ENCODE results near the gene GNB1.

GNB1 gene

GRCh38 chr1:1833916-1834325 is 57.0 kb downstream of the GNB1 start:
- TF ChIP-seq CTCF (IDR thresholded peaks at IDR 0.05; ENCODE audit: low read depth, low read length, missing control alignments), result no peak
- peak overlapping the region; percentile 36 for H3K27ac ChIP-seq
- peak; percentile 56 for DNase-seq
- in situ Hi-C loops (cut with HindIII; ENCODE audit: low pct_ligation_motif_present, low sequenced_read_pairs), result no loop called here
- H3K27me3 ChIP-seq (replicated peaks), result no peaks in the 10 kb centered on the region
- H3K4me3 ChIP-seq (ENCODE audit: low read depth, low read length), result no peak overlapping the region
- peaks cover 47% of the 10 kb centered on the region for H3K36me3 ChIP-seq (replicated peaks)

- peaks cover 47% of the 10 kb centered on the region for H3K36me3 ChIP-seq (replicated peaks)
- no peaks in the 10 kb centered on the region for H3K27me3 ChIP-seq (replicated peaks)
- no peak for DNase-seq
- in situ Hi-C loops (cut with HindIII; ENCODE audit: low pct_ligation_motif_present, low sequenced_read_pairs), result no loop called here
- no peak for TF ChIP-seq CTCF (IDR thresholded peaks at IDR 0.05; ENCODE audit: low read depth, low read length, missing control alignments)
- H3K4me3 ChIP-seq (ENCODE audit: low read depth, low read length), result no peak overlapping the region
- peak overlapping the region; percentile 36 for H3K27ac ChIP-seq
Observed at GRCh38 chr1:1833456-1833855, 57.4 kb downstream of the GNB1 start.

GRCh38 chr1:1832820-1833219 is 58.1 kb downstream of the GNB1 start:
- in situ Hi-C loops (cut with HindIII; ENCODE audit: low pct_ligation_motif_present, low sequenced_read_pairs), result no loop called here
- DNase-seq, result peak; percentile 19
- Histone ChIP-seq H3K36me3 (replicated peaks) (peaks cover 49% of the 10 kb centered on the region), H3K27me3 (replicated peaks) (no peaks in the 10 kb centered on the region), H3K27ac (no peak overlapping the region), H3K4me3 (ENCODE audit: low read depth, low read length) (no peak overlapping the region)
- no peak for TF ChIP-seq CTCF (IDR thresholded peaks at IDR 0.05; ENCODE audit: low read depth, low read length, missing control alignments)

- TF ChIP-seq CTCF (IDR thresholded peaks at IDR 0.05; ENCODE audit: low read depth, low read length, missing control alignments), result no peak
- Histone ChIP-seq H3K27ac (no peak overlapping the region), H3K4me3 (ENCODE audit: low read depth, low read length) (no peak overlapping the region), H3K27me3 (replicated peaks) (no peaks in the 10 kb centered on the region), H3K36me3 (replicated peaks) (peaks cover 44% of the 10 kb centered on the region)
- in situ Hi-C loops (cut with HindIII; ENCODE audit: low pct_ligation_motif_present, low sequenced_read_pairs), result no loop called here
- DNase-seq, result no peak
Observed at GRCh38 chr1:1832166-1832565, 58.7 kb downstream of the GNB1 start.

- in situ Hi-C loops (cut with HindIII; ENCODE audit: low pct_ligation_motif_present, low sequenced_read_pairs), result loop anchor here (10.0 kb wide), 1 partner anchor 58 kb away; no protein-coding TSS in a partner anchor
- Histone ChIP-seq H3K27ac (peak overlapping the region; percentile 48), H3K4me3 (ENCODE audit: low read depth, low read length) (no peak overlapping the region), H3K36me3 (replicated peaks) (peaks cover 47% of the 10 kb centered on the region), H3K27me3 (replicated peaks) (no peaks in the 10 kb centered on the region)
- TF ChIP-seq CTCF (IDR thresholded peaks at IDR 0.05; ENCODE audit: low read depth, low read length, missing control alignments), result no peak
- no peak for DNase-seq
Observed at GRCh38 chr1:1827089-1827848, 63.6 kb downstream of the GNB1 start.
